K562 (cell line): ENCODE results near the gene LILRA2. TPM values are rescaled to one million over a fixed set of nuclear protein-coding genes. Genes with fewer than 3 reads are reported as not detected.

Source experiments
- ATAC-seq: fragments of 200-7000 bp; cut with Tn5 transposase; 3 replicates; pipeline ENCODE4 v1.9.1; 2020; ENCODE audit warnings: moderate library complexity
- BruUV-seq: library from RNA; stranded (reverse); fragments of 400-500 nt; replicated peaks from 2 replicates; lab custom pipeline; 2021; lab: Mats Ljungman, UMichigan
- CTCF ChIA-PET: fragments of 300-600 bp; formaldehyde crosslinking; extraction: SDS; loops from one replicate; lab custom pipeline; 2021; ENCODE audit warnings: low intra/inter-chr PET ratio; lab: Yijun Ruan, JAX
- POLR2A ChIA-PET: fragments of 300-600, 350-650 bp; sonication (Branson Sonifier 250); formaldehyde crosslinking; extraction: SDS; loops from one replicate; lab custom pipeline; 2021; ENCODE audit warnings: antibody characterized with exemption, inconsistent platforms; lab: Yijun Ruan, JAX
- DNase-seq, 4 experiments: peaks; one replicate each; pipeline versions ENCODE4 v3.0.0 to v3.0.0-alpha.2; 2011 to 2018; ENCODE audit warnings: low spot score in 3 of 4, mixed read lengths in 3 of 4; ENCODE audit errors: extremely low read depth in 1 of 4
- FAIRE-seq: peaks from 2 replicates; lab custom pipeline; 2011; peaks lifted over from hg19 to GRCh38; lab: Jason Lieb, UNC
- H2AFZ ChIP-seq: 2 replicates; pipeline ENCODE4 v1.6.0; 2011; ENCODE audit warnings: low read depth, low read length, control low read depth, inconsistent platforms
- H3K27ac ChIP-seq: fragments of 200-600 bp; 3 replicates; pipeline ENCODE4 v1.8.0; 2011; ENCODE audit warnings: low read depth, mild to moderate bottlenecking, control low read depth, inconsistent platforms, low read length, moderate library complexity, mixed read lengths; ENCODE audit errors: extremely low read depth
- H3K27me3 ChIP-seq, 2 experiments: fragments of 300-600 bp in 1 of 2; 2 replicates in 1 of 2; 3 replicates in 1 of 2; pipeline versions ENCODE4 v1.6.0 to v1.8.0; 2011; ENCODE audit warnings: inconsistent platforms in 2 of 2, low read length in 2 of 2, mild to moderate bottlenecking in 1 of 2, mixed read lengths in 1 of 2, moderate library complexity in 1 of 2; ENCODE audit not compliant: control insufficient read depth in 2 of 2, insufficient read depth in 2 of 2
- H3K36me3 ChIP-seq: fragments of 300-600 bp; 3 replicates; pipeline ENCODE4 v1.8.0; 2011; ENCODE audit warnings: mild to moderate bottlenecking, low read length, inconsistent platforms; ENCODE audit not compliant: control insufficient read depth, insufficient read depth
- H3K4me1 ChIP-seq, 2 experiments: fragments of 200-600 bp in 1 of 2; replicated peaks in 1 of 2; 2 replicates in 1 of 2; 3 replicates in 1 of 2; pipeline versions ENCODE4 v1.5.1 to v1.8.0; 2011; ENCODE audit warnings: inconsistent platforms in 2 of 2, low read length in 2 of 2, mild to moderate bottlenecking in 1 of 2, mixed read lengths in 1 of 2, moderate library complexity in 1 of 2; ENCODE audit not compliant: control insufficient read depth in 2 of 2, insufficient read depth in 2 of 2
- H3K4me2 ChIP-seq: 2 replicates; pipeline ENCODE4 v1.6.1; 2011; ENCODE audit warnings: low read length, control low read depth, inconsistent platforms, mixed read lengths; ENCODE audit not compliant: insufficient read depth
- H3K4me3 ChIP-seq: fragments of 200-600 bp; sonication (generic), shearing (Covaris generic); 2 replicates; pipeline ENCODE4 v1.5.1; 2016; ENCODE audit warnings: control low read depth, inconsistent platforms
- H3K79me2 ChIP-seq: fragments of 200-600 bp; 3 replicates; pipeline ENCODE4 v1.8.0; 2011; ENCODE audit warnings: low read length, inconsistent platforms; ENCODE audit not compliant: control insufficient read depth, insufficient read depth
- H3K9ac ChIP-seq, 2 experiments: 2 replicates each; pipeline versions ENCODE4 v1.6.0 to v1.6.1; 2011; ENCODE audit warnings: low read depth in 2 of 2, low read length in 2 of 2, control low read depth in 1 of 2, inconsistent platforms in 1 of 2, mild to moderate bottlenecking in 1 of 2, mixed read lengths in 1 of 2; ENCODE audit not compliant: insufficient read depth in 1 of 2
- H3K9me1 ChIP-seq: one replicate; pipeline ENCODE4 v1.6.0; 2011; ENCODE audit warnings: inconsistent platforms, mild to moderate bottlenecking, low read length, moderate library complexity; ENCODE audit not compliant: control insufficient read depth, insufficient read depth
- H3K9me3 ChIP-seq: replicated peaks from 2 replicates; pipeline ENCODE4 v1.5.1; 2011; ENCODE audit warnings: low read depth, low read length, inconsistent platforms; ENCODE audit not compliant: control insufficient read depth, insufficient read depth
- H4K20me1 ChIP-seq: replicated peaks from 2 replicates; pipeline ENCODE4 v1.6.1; 2011; ENCODE audit warnings: low read length, inconsistent platforms, mixed read lengths; ENCODE audit not compliant: control insufficient read depth, insufficient read depth
- GABPB1 ChIP-seq: sonication (generic); formaldehyde crosslinking; IDR thresholded peaks from 2 replicates; pipeline ENCODE4 v1.8.0; 2022; ENCODE audit warnings: mild to moderate bottlenecking, missing genetic modification reagents
- GABPB2 ChIP-seq: fragments of 250-450 bp; sonication (Bioruptor Pico); conservative IDR thresholded peaks from 2 replicates; pipeline ENCODE4 v1.5.1; 2021; ENCODE audit warnings: mild to moderate bottlenecking
- KDM2B ChIP-seq: fragments of 250-450 bp; sonication (Bioruptor Pico); IDR thresholded peaks from 2 replicates; pipeline ENCODE4 v1.8.0; 2021; ENCODE audit warnings: mild to moderate bottlenecking, moderate library complexity
- LARP7 ChIP-seq: fragments of 450-650 bp; IDR thresholded peaks from 2 replicates; pipeline ENCODE4 v1.6.1; 2016
- NFIC ChIP-seq: fragments of 450-650 bp; IDR thresholded peaks from 2 replicates; pipeline ENCODE4 v1.6.1; 2017; ENCODE audit warnings: mild to moderate bottlenecking, inconsistent platforms
- NUFIP1 ChIP-seq: fragments of 450-650 bp; IDR thresholded peaks from 2 replicates; pipeline ENCODE4 v1.6.1; 2018; ENCODE audit not compliant: partially characterized antibody
- PPARD ChIP-seq: fragments of 250-450 bp; sonication (Bioruptor Pico); IDR thresholded peaks from 2 replicates; pipeline ENCODE4 v1.8.0; 2022; ENCODE audit warnings: inconsistent platforms, mild to moderate bottlenecking, moderate library complexity
- RNF2 ChIP-seq: sonication (generic); IDR thresholded peaks from 2 replicates; pipeline ENCODE4 v1.6.1; 2016
- TAF15 ChIP-seq: fragments of 200-400 bp; formaldehyde crosslinking; IDR thresholded peaks from 2 replicates; pipeline ENCODE4 v1.6.1; 2017; ENCODE audit warnings: mild to moderate bottlenecking, low read depth, low read length, moderate library complexity
- TBL1XR1 ChIP-seq, 2 experiments: IDR thresholded peaks; 2 replicates each; pipeline ENCODE4 v1.6.1; 2012; ENCODE audit warnings: improper control_type of control experiment in 2 of 2, low read length in 2 of 2, mild to moderate bottlenecking in 1 of 2
- ZC3H11A ChIP-seq: IDR thresholded peaks from 2 replicates; pipeline ENCODE4 v1.6.1; 2012; ENCODE audit warnings: low read depth, low read length, improper control_type of control experiment
- ZNF354B ChIP-seq: fragments of 250-450 bp; sonication (Bioruptor Pico); IDR thresholded peaks from 2 replicates; pipeline ENCODE4 v1.4.0; 2020
- WGBS: fragments of 100-300 bp; shearing (Covaris generic); methylation state at CpG from one replicate; pipeline ENCODE4 v1.1.6; 2016; ENCODE audit warnings: low coverage, mixed read lengths; ENCODE audit not compliant: insufficient coverage; ENCODE audit errors: missing lambda C conversion rate; 5-methylcytosine and 5-hydroxymethylcytosine counted together
- in situ Hi-C: fragments of 300-500 bp; cut with MboI; formaldehyde crosslinking; loops from 4 replicates; pipeline ENCODE4 v1.15.0; 2018; ENCODE audit warnings: inconsistent platforms, mixed read lengths
- intact Hi-C: fragments of 100-400 bp; cut with micrococcal nuclease; formaldehyde crosslinking; loops from 2 replicates; pipeline ENCODE4 v1.14.2; 2022
- polyA plus RNA-seq, 8 experiments: library from polyadenylated mRNA; depleted of rRNA in 4 of 8; stranded (reverse) in 5 of 8; unstranded in 3 of 8; fragments of >200 nt; fragmentation: Nextera tagmentation in 2 of 8; fragmentation: Illumina TruSeq in 1 of 8; extraction: Ambion mirVana in 2 of 8; extraction: Trizol in 1 of 8; gene quantifications; 2 replicates each; pipeline versions ENCODE4 v1.2.1 to v1.2.3, GENCODE V29; 2011 to 2014; ENCODE audit warnings: inconsistent platforms in 1 of 8, missing spikeins in 1 of 8
- total RNA-seq, 7 experiments: library from RNA; depleted of rRNA in 6 of 7; stranded (reverse); fragments of >200 nt in 6 of 7; fragmentation: Illumina TruSeq in 2 of 7; extraction: Trizol in 2 of 7; gene quantifications; 2 replicates each; pipeline versions ENCODE4 v1.2.1 to v1.2.3, GENCODE V29; 2011 to 2021; ENCODE audit warnings: low replicate concordance in 1 of 7
- TF ChIP-seq, protein P1 (sequence below): sonication (generic); formaldehyde crosslinking; IDR thresholded peaks from 2 replicates; pipeline ENCODE4 v1.8.0; 2022; ENCODE audit warnings: mild to moderate bottlenecking, missing genetic modification reagents

Gene LILRA2
- total and polyA plus RNA-seq, 9 of the 15 experiments (the other 6 are each of a cell fraction or from before 2014, with no cell fraction given) = 0.32 to 2.1 (median 0.96) TPM

- CTCF ChIA-PET = no interaction called here
- H3K4me3 ChIP-seq = no peak overlapping the region
- no peak for FAIRE-seq
- POLR2A ChIA-PET = no interaction called here
- in situ Hi-C loops (no loop called here), intact Hi-C loops (no loop called here)
- TF ChIP-seq TAF15 (no peak), TBL1XR1 (IDR thresholded peaks at IDR 0.05; ENCODE audit: low read length in 2 of 2) (no peak), GABPB2 (no peak), NUFIP1 (no peak), LARP7 (no peak), KDM2B (CRISPR knock-in tag) (no peak), ZC3H11A (no peak), NFIC (no peak), GABPB1 (no peak), ZNF354B (CRISPR knock-in tag) (no peak), RNF2 (no peak), PPARD (CRISPR knock-in tag) (no peak)
- TF ChIP-seq, protein P1, sequence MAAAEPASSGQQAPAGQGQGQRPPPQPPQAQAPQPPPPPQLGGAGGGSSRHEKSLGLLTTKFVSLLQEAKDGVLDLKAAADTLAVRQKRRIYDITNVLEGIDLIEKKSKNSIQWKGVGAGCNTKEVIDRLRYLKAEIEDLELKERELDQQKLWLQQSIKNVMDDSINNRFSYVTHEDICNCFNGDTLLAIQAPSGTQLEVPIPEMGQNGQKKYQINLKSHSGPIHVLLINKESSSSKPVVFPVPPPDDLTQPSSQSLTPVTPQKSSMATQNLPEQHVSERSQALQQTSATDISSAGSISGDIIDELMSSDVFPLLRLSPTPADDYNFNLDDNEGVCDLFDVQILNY (CRISPR knock-in tag) = no peak
- DNase-seq = no peak
- no peaks in the 10 kb centered on the region for H3K9me1 ChIP-seq
- H3K9me3 ChIP-seq = no peaks in the 10 kb centered on the region
- no peaks in the 10 kb centered on the region; the same call in 1 of the 2 replicates for H4K20me1 ChIP-seq
- no peak overlapping the region for H2AFZ ChIP-seq
- WGBS = 1% methylated on average over 5 of the region's 5 CpGs
- H3K9ac ChIP-seq = no peak overlapping the region
- BruUV-seq = no TSS peak
- no peak for ATAC-seq
- H3K27ac ChIP-seq = no peak overlapping the region
- H3K36me3 ChIP-seq = no peaks in the 10 kb centered on the region
- H3K27me3 ChIP-seq = peaks cover 8 to 36% of the 10 kb centered on the region in 2 experiments; a peak in 4 of 5 replicates
- no peak overlapping the region; the same call in 1 of the 2 replicates for H3K4me2 ChIP-seq
- H3K4me1 ChIP-seq = no peaks in the 10 kb centered on the region; a peak in 1 of 5 replicates
- no peaks in the 10 kb centered on the region for H3K79me2 ChIP-seq
Measured at GRCh38 chr19:54525636-54526035, 48.0 kb upstream of the LILRA2 start.
